ENCODE results near the gene DAGLB. TPM values are rescaled to one million over a fixed set of nuclear protein-coding genes. Genes with fewer than 3 reads are reported as not detected.

DAGLB gene
- total and polyA plus RNA-seq, 2 of the 4 experiments (the other 2 are of a cell fraction), result 23.4 to 33.5 TPM

GRCh38 chr7:6385909-6386560, 61.7 kb downstream of the DAGLB start:
- ChIA-PET CTCF (interaction anchor here (0.7 to 0.8 kb wide), 3 partner anchors 36 to 1484 kb away, joined by 3 to 5 read pairs (median 5); no protein-coding TSS in a partner anchor), POLR2A (ENCODE audit: unreplicated experiment) (no interaction called here)
- Histone ChIP-seq H3K9me3 (ENCODE audit: control insufficient read depth, insufficient read depth, low read length) (no peaks in the 10 kb centered on the region), H4K5ac (ENCODE audit: low read depth, low read length) (no peak overlapping the region), H2AK5ac (ENCODE audit: low read depth, low read length) (peak overlapping the region; percentile 61), H3K56ac (ENCODE audit: extremely low read depth, insufficient read depth, low read length) (peak overlapping the region; percentile 68; the same call in 1 of the 2 replicates), H3K79me1 (ENCODE audit: low read depth in 1 of 2, low read length in 2 of 2) (peaks cover 5 to 51% of the 10 kb centered on the region in 2 experiments; a peak in 2 of 4 replicates), H3K9ac (ENCODE audit: low read depth, low read length) (peak overlapping the region; percentile 31; the same call in 1 of the 2 replicates), H3K4me2 (ENCODE audit: low read depth, low read length) (peak overlapping the region; percentile 62; the same call in 1 of the 2 replicates), H3K14ac (replicated peaks; ENCODE audit: low read depth, low read length) (peak overlapping the region; percentile 80), H3K27me3 (ENCODE audit: control insufficient read depth, insufficient read depth, low read length) (no peaks in the 10 kb centered on the region), H2BK5ac (ENCODE audit: low read depth, low read length, poor library complexity, severe bottlenecking) (peak overlapping the region; percentile 54), H4K8ac (ENCODE audit: low read depth in 2 of 2, low read length in 2 of 2) (peak overlapping the region in 1 of 2 experiments; percentile 20; a peak in 1 of 4 replicates), H3K36me3 (ENCODE audit: control insufficient read depth, insufficient read depth, low read length) (peaks cover 18% of the 10 kb centered on the region), H3K27ac (ENCODE audit: insufficient read depth, low read length) (peak overlapping the region; percentile 42; the same call in 1 of the 2 replicates), H3K18ac (ENCODE audit: low read depth, low read length) (peak overlapping the region; percentile 57; the same call in 1 of the 2 replicates), H2BK120ac (ENCODE audit: low read depth, low read length) (no peak overlapping the region), H3K23ac (ENCODE audit: low read depth, low read length) (peak overlapping the region; percentile 88), H2AK9ac (replicated peaks; ENCODE audit: low read depth, low read length, poor library complexity) (peak overlapping the region; percentile 33), H4K20me1 (ENCODE audit: insufficient read depth, low read length) (peaks cover 97% of the 10 kb centered on the region), H4K91ac (ENCODE audit: insufficient read depth, low read depth, low read length) (no peak overlapping the region; the same call in 1 of the 2 replicates), H3K4ac (ENCODE audit: low read depth, low read length) (peak overlapping the region; percentile 53; the same call in 1 of the 2 replicates), H2AFZ (replicated peaks; ENCODE audit: low read length, poor library complexity) (no peak overlapping the region), H3K4me3 (ENCODE audit: insufficient read depth, low read depth, low read length) (no peak overlapping the region), H2BK15ac (ENCODE audit: low read depth, low read length) (no peak overlapping the region), H2BK20ac (ENCODE audit: low read depth, low read length) (peak overlapping the region; percentile 9), H3K9me1 (ENCODE audit: insufficient read depth, low read length) (peaks cover 21% of the 10 kb centered on the region), H3K4me1 (ENCODE audit: control insufficient read depth, insufficient read depth, low read length) (peaks cover 17% of the 10 kb centered on the region)
- BruUV-seq (replicated peaks), result no TSS peak
- intact Hi-C loops (cut with micrococcal nuclease), result no loop called here
- DNase-seq, result no peak
- dilution Hi-C loops (cut with HindIII; ENCODE audit: low sequenced_read_pairs, unreplicated experiment), result no loop called here
- WGBS, 2 experiments (ENCODE audit: extremely low coverage in 2 of 2, insufficient read length in 1 of 2), result 83% methylated on average over 1 of the region's 4 CpGs; no CpG with 5 or more reads in 1 of the 2 experiments
- in situ Hi-C loops (cut with MboI; ENCODE audit: low sequenced_read_pairs), result no loop called here
- no peak for ATAC-seq (ENCODE audit: low read depth)
- TF ChIP-seq USF2 (IDR thresholded peaks at IDR 0.05; ENCODE audit: low read depth, low read length), result no peak
- no peak for TF ChIP-seq CTCF (conservative IDR thresholded peaks at IDR 0.05; ENCODE audit: low read depth, low read length)
- TF ChIP-seq SMC3 (IDR thresholded peaks at IDR 0.05; ENCODE audit: low read depth, low read length), result no peak
- no peak for TF ChIP-seq RFX5 (IDR thresholded peaks at IDR 0.05; ENCODE audit: low read depth, low read length)
- TF ChIP-seq FOS (IDR thresholded peaks at IDR 0.05; ENCODE audit: low read depth, low read length), result no peak
- TF ChIP-seq CHD1 (IDR thresholded peaks at IDR 0.05; ENCODE audit: low read depth, low read length), result no peak
- no peak for TF ChIP-seq ELK1 (IDR thresholded peaks at IDR 0.05; ENCODE audit: borderline replicate concordance, low read depth, low read length)
- TF ChIP-seq RCOR1 (IDR thresholded peaks at IDR 0.05; ENCODE audit: insufficient replicate concordance, low read length), result no peak
- no peak for TF ChIP-seq NFE2L2 (IDR thresholded peaks at IDR 0.05; ENCODE audit: low read depth, low read length)
- TF ChIP-seq MAFK (IDR thresholded peaks at IDR 0.05; ENCODE audit: low read depth, low read length), result no peak
- TF ChIP-seq RAD21 (IDR thresholded peaks at IDR 0.05; ENCODE audit: low read length), result no peak
- no peak for TF ChIP-seq CEBPB (IDR thresholded peaks at IDR 0.05; ENCODE audit: low read depth, low read length)
- no peak for TF ChIP-seq MXI1 (IDR thresholded peaks at IDR 0.05; ENCODE audit: borderline replicate concordance, low read depth, low read length)
- TF ChIP-seq BHLHE40 (IDR thresholded peaks at IDR 0.05; ENCODE audit: low read depth, low read length), result no peak

Data from IMR-90 (cell line).